ENCODE results near the gene RBM41. TPM values are rescaled to one million over a fixed set of nuclear protein-coding genes. Genes with fewer than 3 reads are reported as not detected.

The RBM41 gene
- total RNA-seq, result 10 to 100 TPM; 16.0 to 22.0 (median 19.1) TPM

DNA sequence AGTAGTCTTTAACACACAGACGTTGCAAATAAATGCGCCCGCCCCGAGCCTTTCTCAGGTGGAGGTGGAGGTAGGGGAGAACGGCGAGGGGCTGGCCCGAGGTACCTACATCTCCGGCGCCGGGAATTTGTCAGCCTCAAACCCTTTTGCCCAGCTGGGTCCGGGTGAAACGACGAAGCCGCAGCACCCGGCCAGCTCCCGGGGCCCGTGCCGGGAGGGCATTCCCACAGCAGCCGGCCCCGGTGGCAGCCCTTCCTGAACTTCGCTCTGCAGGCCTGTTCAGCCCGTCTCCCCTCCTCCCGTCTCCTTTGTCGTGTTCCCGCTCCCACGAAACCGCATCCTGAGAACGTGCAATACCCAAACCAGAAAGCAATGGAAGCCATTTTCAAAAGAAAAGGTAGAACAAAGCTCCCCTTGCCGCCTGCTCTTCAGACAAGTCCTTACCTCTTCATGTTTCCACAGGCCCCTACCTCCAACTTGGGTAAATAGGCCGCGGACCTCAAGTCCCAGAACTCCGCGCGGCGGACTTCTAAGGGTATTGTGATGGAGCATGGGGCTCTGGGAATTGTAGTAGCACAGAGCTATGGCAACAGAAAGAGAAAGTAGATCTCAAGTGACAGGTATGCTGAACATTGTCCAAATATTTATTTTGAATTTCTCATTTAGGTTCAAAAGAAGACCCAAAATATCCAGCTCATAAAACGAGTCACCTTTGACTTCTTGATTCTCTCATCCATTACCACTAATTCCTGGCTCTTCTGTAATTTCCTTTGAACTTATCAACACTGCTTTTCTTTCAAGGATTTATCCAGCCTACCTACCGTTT lies at the start of gene RBM41:
Gene RBM41 (minus strand): TSS at position 501 of the 826 bp plus-strand sequence. CDS start 49 bp downstream, at position 452.
- TF ChIP-seq, protein P1, sequence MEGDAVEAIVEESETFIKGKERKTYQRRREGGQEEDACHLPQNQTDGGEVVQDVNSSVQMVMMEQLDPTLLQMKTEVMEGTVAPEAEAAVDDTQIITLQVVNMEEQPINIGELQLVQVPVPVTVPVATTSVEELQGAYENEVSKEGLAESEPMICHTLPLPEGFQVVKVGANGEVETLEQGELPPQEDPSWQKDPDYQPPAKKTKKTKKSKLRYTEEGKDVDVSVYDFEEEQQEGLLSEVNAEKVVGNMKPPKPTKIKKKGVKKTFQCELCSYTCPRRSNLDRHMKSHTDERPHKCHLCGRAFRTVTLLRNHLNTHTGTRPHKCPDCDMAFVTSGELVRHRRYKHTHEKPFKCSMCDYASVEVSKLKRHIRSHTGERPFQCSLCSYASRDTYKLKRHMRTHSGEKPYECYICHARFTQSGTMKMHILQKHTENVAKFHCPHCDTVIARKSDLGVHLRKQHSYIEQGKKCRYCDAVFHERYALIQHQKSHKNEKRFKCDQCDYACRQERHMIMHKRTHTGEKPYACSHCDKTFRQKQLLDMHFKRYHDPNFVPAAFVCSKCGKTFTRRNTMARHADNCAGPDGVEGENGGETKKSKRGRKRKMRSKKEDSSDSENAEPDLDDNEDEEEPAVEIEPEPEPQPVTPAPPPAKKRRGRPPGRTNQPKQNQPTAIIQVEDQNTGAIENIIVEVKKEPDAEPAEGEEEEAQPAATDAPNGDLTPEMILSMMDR (IDR thresholded peaks at IDR 0.05; ENCODE audit: low read depth), result no peak

GRCh38 chrX:107168257-107168656 lies 49.6 kb upstream of the RBM41 start:
- TF ChIP-seq, protein P1 (IDR thresholded peaks at IDR 0.05; ENCODE audit: low read depth), result no peak

GRCh38 chrX:107167163-107167921 lies 48.7 kb upstream of the RBM41 start:
- TF ChIP-seq, protein P1 (IDR thresholded peaks at IDR 0.05; ENCODE audit: low read depth), result no peak

DNA sequence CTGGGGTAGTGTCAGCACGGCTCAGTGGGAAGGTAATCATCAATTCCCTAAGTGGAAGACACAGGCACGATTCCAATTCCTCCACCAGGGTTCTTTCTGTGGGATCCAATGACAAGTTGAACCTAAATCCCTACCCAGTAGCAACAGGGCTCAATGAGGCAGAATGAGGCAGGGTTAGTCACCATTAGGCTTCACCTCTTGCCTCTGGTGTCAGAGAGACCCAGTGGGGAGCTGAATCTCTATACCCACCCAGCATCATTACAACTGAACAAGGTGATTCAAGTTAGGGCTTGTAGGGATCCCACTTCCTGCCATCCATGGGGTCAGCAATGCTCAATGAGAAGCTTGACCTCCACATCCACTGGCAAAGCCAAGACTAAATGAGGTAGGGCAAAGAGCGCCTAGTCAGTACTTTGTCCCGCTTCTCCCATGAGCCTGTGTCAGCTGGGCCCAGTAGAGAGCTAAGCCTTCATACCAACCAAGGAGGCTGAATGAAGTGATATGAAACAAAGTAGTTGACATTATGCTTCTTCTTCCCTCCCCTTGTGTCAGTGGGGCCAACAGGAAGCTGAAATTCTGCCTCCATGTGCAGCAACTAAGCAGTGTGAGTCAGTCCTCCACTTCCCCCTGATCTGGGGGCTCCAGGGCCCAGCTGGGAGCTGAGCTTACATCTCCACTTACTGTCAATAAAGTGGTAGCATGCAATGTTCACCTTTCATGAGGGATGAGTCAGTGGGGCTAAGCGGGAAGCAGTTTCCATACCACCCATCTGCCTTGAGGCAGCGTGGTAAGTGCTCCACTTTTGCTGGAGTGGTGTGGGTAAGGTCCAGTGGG lies 36.4 kb upstream of the RBM41 start:
- TF ChIP-seq, protein P1 (IDR thresholded peaks at IDR 0.05; ENCODE audit: low read depth), result no peak

DNA sequence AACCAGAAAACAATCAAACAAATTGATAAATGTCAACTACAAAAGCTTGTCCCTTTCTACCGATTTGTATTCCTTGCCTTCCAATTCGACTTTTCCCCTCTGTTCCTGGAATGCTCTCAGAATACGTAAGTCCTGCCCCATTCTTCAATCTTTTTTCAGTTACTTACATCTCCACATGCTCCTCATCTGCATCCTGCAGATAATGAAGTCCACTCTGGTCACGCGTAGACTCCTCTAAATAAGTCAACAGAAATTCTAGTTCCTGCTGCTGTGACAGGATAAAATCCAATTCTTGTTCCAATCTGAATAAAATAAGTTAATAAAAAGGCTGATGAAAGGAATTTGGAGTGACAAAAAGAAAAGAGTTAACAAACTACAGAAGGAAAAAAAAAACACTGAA lies 34.4 kb upstream of the RBM41 start:
- TF ChIP-seq, protein P1 (IDR thresholded peaks at IDR 0.05; ENCODE audit: low read depth), result no peak

GRCh38 chrX:107146670-107147069 lies 28.0 kb upstream of the RBM41 start:
- TF ChIP-seq, protein P1 (IDR thresholded peaks at IDR 0.05; ENCODE audit: low read depth), result no peak
